Activated naive CD4-positive, alpha-beta T cell treated with anti-CD3 and anti-CD28 coated beads for 36 hours (primary cell): ENCODE results near the gene NRP1. TPM values are rescaled to one million over a fixed set of nuclear protein-coding genes. Genes with fewer than 3 reads are reported as not detected.

Experiments
- CTCF ChIA-PET: fragments of 350-600 bp; sonication (Branson Sonifier 250); formaldehyde crosslinking; loops from one replicate; lab custom pipeline; 2021; ENCODE audit warnings: antibody characterized with exemption; lab: Charles Lee
- DNase-seq: peaks from one replicate; pipeline ENCODE4 v3.0.0-alpha.2; 2020
- H3K27ac Mint-ChIP-seq: one replicate; pipeline ENCODE4 v1.8.0; 2021; ENCODE audit warnings: mild to moderate bottlenecking, mixed read lengths
- H3K27me3 Mint-ChIP-seq: one replicate; pipeline ENCODE4 v1.8.0; 2021; ENCODE audit warnings: low read depth, mixed read lengths
- H3K36me3 Mint-ChIP-seq: one replicate; pipeline ENCODE4 v1.8.0; 2021; ENCODE audit warnings: low read depth, mixed read lengths
- H3K4me1 Mint-ChIP-seq: one replicate; pipeline ENCODE4 v1.8.0; 2021; ENCODE audit warnings: low read depth, mixed read lengths
- H3K4me3 Mint-ChIP-seq: one replicate; pipeline ENCODE4 v1.8.0; 2021; ENCODE audit warnings: mild to moderate bottlenecking, moderate library complexity, mixed read lengths
- H3K9me3 Mint-ChIP-seq: one replicate; pipeline ENCODE4 v1.8.0; 2021; ENCODE audit warnings: mixed read lengths
- intact Hi-C: fragments of 100-400 bp; cut with micrococcal nuclease; formaldehyde crosslinking; loops from one replicate; pipeline ENCODE4 v1.15.1; 2023
- total RNA-seq, 2 experiments: library from RNA; stranded (reverse); gene quantifications; one replicate each; pipeline ENCODE4 v1.2.3, GENCODE V29; 2021

Gene NRP1
- total RNA-seq, 2 experiments from 2014 or later = 0.10 TPM; not detected in 1

DNA sequence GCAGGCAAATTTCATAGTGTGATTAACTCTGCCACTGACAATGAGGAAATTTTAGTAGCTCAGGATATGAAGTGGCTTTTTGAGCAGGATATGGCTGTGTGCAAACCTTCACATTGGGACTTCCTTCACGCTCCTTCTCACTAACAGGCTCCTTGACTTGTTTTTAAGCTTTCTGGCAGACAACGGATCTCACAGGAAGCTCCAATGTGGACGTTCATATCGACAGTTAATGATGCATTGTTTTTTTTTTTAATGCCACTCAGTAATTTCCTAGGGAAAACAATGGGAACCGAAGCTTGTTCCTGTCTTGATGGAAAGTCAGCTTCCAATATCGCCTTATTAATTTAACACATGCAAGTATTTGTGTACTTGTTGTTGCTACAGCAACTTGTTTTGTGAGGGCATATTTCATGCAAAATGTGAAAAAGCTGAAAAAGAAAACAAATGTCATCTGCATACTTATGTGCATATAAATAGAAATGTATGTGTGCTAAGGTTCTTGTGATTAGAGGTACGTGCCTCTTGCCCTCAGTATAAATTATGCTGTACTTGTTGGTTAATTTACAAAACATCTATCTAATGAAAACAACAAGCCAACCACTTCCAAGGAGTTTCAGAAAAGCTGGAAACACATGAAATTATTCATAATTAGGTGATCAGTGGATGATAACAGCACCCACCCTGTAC, 84.7 kb downstream of the NRP1 start:
- CTCF ChIA-PET = interaction anchor here (0.6 to 2.3 kb wide), 6 partner anchors 56 to 395 kb away, joined by 3 to 6 read pairs (median 3); no protein-coding TSS in a partner anchor
- intact Hi-C loops = loop anchor here (5.0 to 10.0 kb wide), 5 partner anchors 243 to 1947 kb away; no protein-coding TSS in a partner anchor

DNA sequence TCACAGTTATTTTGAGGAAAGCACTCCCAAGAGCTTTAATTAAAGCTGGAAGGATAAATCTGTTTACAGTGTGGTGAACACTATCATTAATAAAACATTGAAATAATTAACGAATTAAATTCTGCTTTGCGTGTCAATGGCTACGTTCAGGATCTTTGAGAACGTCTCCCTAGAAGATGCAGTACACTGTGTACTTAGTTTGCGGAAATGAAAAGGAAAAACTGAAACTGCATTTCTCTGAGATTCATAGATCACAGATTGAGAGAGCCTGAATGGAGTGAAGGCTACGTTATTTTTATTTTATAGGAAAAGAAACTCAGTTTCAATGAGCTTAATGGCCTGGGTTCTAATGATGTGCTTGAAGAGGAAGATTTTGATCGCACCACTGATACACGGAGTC, 85.3 kb downstream of the NRP1 start:
- H3K36me3 Mint-ChIP-seq = no peaks in the 10 kb centered on the region
- H3K9me3 Mint-ChIP-seq = peaks cover 3% of the 10 kb centered on the region
- no peaks in the 10 kb centered on the region for H3K27me3 Mint-ChIP-seq
- intact Hi-C loops = loop anchor here (5.0 kb wide), 1 partner anchor 1948 kb away; no protein-coding TSS in a partner anchor
- H3K4me3 Mint-ChIP-seq = no peak overlapping the region
- no peak overlapping the region for H3K27ac Mint-ChIP-seq
- DNase-seq = no peak
- peaks cover 75% of the 10 kb centered on the region for H3K4me1 Mint-ChIP-seq
- CTCF ChIA-PET = interaction anchor here (0.6 to 2.3 kb wide), 4 partner anchors 56 to 116 kb away, joined by 3 to 6 read pairs (median 3); no protein-coding TSS in a partner anchor

More for the DNA sequence above, 84.7 kb downstream of the NRP1 start:
- DNase-seq = no peak
- H3K27ac Mint-ChIP-seq = no peak overlapping the region
- peaks cover 72% of the 10 kb centered on the region for H3K4me1 Mint-ChIP-seq
- H3K36me3 Mint-ChIP-seq = no peaks in the 10 kb centered on the region
- H3K4me3 Mint-ChIP-seq = no peak overlapping the region
- no peaks in the 10 kb centered on the region for H3K27me3 Mint-ChIP-seq
- H3K9me3 Mint-ChIP-seq = peaks cover 3% of the 10 kb centered on the region

DNA sequence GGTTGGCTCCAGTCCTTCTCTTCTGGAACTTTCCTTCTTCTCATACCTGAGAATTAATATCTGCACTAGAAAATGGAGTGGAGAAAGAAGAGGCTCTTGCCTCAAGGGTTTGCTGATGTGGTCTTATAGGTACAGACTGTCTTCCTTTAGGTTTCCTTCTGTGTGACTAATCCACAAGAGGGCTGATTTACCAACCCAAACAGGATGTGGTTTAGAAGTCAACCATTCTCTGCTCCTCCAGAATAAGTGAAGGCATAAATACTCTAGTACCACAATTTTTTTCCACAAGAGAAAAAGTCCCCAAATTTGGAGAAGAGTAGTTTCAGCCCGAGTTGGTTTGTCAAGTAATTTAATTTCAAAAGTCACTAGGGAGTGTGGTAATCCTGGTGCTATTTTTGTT, 85.8 kb downstream of the NRP1 start:
- Mint-ChIP-seq H3K4me1 (peaks cover 75% of the 10 kb centered on the region), H3K4me3 (no peak overlapping the region), H3K27ac (no peak overlapping the region), H3K9me3 (peaks cover 3% of the 10 kb centered on the region), H3K36me3 (no peaks in the 10 kb centered on the region), H3K27me3 (no peaks in the 10 kb centered on the region)
- intact Hi-C loops = loop anchor here (1.0 to 5.0 kb wide), 4 partner anchors 17 to 1949 kb away; no protein-coding TSS in a partner anchor
- CTCF ChIA-PET = interaction anchor here (1.2 kb wide), 1 partner anchor 96 kb away, joined by 3 read pairs; no protein-coding TSS in a partner anchor
- DNase-seq = peak; percentile 49

- peaks cover 3% of the 10 kb centered on the region for H3K9me3 Mint-ChIP-seq
Observed at GRCh38 chr10:33247221-33247922, 87.1 kb downstream of the NRP1 start.

DNA sequence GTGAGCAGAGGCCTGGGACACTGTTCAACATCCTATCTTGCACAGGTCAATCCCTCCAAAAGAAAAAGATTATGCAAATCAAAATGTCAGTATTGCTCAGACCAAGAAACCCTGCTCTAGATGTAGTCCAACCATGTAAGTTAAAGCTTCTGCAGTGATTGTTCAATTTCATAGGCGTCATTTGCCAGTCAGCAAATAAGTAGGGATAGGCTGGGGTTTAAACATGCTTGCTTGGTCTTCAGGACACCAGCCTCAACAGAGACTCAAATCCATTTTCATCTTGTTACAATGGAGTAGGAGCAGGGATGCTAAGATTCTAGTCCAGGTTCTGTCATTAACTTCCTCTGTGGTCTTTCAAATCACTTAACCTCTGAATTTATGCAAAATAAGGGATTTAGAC, 89.1 kb downstream of the NRP1 start:
- Mint-ChIP-seq H3K27ac (no peak overlapping the region), H3K4me3 (no peak overlapping the region), H3K27me3 (no peaks in the 10 kb centered on the region), H3K4me1 (peaks cover 51% of the 10 kb centered on the region), H3K9me3 (no peaks in the 10 kb centered on the region), H3K36me3 (no peaks in the 10 kb centered on the region)
- CTCF ChIA-PET = interaction anchor here (2.5 kb wide), 1 partner anchor 52 kb away, joined by 10 read pairs; no protein-coding TSS in a partner anchor
- no peak for DNase-seq
- intact Hi-C loops = loop anchor here (5.0 kb wide), 1 partner anchor 1952 kb away; no protein-coding TSS in a partner anchor

More at GRCh38 chr10:33247221-33247922, 87.1 kb downstream of the NRP1 start:
- Mint-ChIP-seq H3K27me3 (no peaks in the 10 kb centered on the region), H3K4me1 (peaks cover 63% of the 10 kb centered on the region), H3K4me3 (no peak overlapping the region), H3K27ac (no peak overlapping the region), H3K36me3 (no peaks in the 10 kb centered on the region)
- CTCF ChIA-PET = interaction anchor here (2.5 kb wide), 1 partner anchor 54 kb away, joined by 10 read pairs; no protein-coding TSS in a partner anchor
- DNase-seq = no peak
- intact Hi-C loops = loop anchor here (5.0 kb wide), 1 partner anchor 1950 kb away; no protein-coding TSS in a partner anchor

DNA sequence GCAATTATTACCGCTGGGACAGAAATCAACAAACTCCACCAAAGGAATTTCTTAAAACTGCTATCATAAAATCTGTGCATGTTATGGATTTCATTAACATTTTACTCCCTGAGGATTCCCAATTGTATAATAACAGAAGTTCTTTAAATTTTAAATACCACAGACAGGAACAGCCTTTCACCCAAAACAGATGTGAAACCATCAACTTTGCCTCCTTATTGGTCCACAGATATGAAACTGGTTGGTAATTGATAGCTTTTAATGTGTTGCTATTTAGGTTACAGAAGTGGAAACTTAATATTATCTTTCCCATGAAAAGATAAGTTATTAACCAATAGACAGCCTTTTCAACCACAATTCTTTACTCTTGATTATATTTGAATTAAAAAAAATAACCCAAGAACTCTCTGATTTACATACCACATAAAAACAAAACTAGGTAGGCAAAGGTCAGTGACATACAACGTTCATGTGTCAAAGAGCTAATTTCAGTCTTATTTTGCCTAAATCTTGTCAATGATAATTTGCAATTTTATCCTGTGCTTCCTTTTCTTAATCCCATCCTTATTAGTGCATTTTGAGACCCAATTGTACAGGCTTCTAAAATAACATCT, 90.0 kb downstream of the NRP1 start:
- intact Hi-C loops = no loop called here
- Mint-ChIP-seq H3K27ac (no peak overlapping the region), H3K4me1 (peaks cover 43% of the 10 kb centered on the region), H3K27me3 (no peaks in the 10 kb centered on the region), H3K9me3 (no peaks in the 10 kb centered on the region), H3K4me3 (no peak overlapping the region), H3K36me3 (no peaks in the 10 kb centered on the region)
- CTCF ChIA-PET = interaction anchor here (0.5 to 2.5 kb wide), 2 partner anchors 51 to 1386 kb away, joined by 3 to 10 read pairs; no protein-coding TSS in a partner anchor
- no peak for DNase-seq

GRCh38 chr10:33243703-33244102, 90.8 kb downstream of the NRP1 start:
- H3K27ac Mint-ChIP-seq = no peak overlapping the region
- DNase-seq = no peak
- intact Hi-C loops = no loop called here
- CTCF ChIA-PET = no interaction called here
- no peaks in the 10 kb centered on the region for H3K9me3 Mint-ChIP-seq
- H3K4me3 Mint-ChIP-seq = no peak overlapping the region
- no peaks in the 10 kb centered on the region for H3K27me3 Mint-ChIP-seq
- H3K4me1 Mint-ChIP-seq = peaks cover 36% of the 10 kb centered on the region
- H3K36me3 Mint-ChIP-seq = no peaks in the 10 kb centered on the region

- H3K4me1 Mint-ChIP-seq = peaks cover 28% of the 10 kb centered on the region
- no peak overlapping the region for H3K27ac Mint-ChIP-seq
- no peaks in the 10 kb centered on the region for H3K9me3 Mint-ChIP-seq
- H3K4me3 Mint-ChIP-seq = no peak overlapping the region
- H3K36me3 Mint-ChIP-seq = no peaks in the 10 kb centered on the region
- intact Hi-C loops = no loop called here
- CTCF ChIA-PET = no interaction called here
- DNase-seq = no peak
- H3K27me3 Mint-ChIP-seq = no peaks in the 10 kb centered on the region
Observed at GRCh38 chr10:33242931-33243330, 91.5 kb downstream of the NRP1 start.

DNA sequence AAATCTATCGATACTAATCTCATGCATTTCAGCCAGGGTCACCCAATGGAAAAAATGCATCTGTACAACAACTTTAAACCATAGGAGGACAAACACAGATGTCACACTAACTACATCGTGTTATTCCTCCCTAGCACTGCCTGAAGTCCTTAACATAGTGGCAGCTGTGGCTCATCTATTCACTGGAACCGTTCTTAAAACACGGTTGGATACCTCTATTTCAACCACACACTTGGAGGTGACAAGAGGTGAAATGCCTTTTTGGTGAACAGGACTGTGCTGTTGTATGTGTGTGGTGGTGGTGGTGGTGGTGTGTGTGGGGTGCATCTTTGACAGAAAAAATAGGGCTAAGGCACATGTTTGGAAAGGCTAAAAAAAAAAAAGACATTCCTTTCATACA, 93.1 kb downstream of the NRP1 start:
- no peak overlapping the region for H3K27ac Mint-ChIP-seq
- H3K4me3 Mint-ChIP-seq = no peak overlapping the region
- H3K36me3 Mint-ChIP-seq = no peaks in the 10 kb centered on the region
- no peaks in the 10 kb centered on the region for H3K9me3 Mint-ChIP-seq
- intact Hi-C loops = no loop called here
- no peak for DNase-seq
- CTCF ChIA-PET = no interaction called here
- H3K27me3 Mint-ChIP-seq = no peaks in the 10 kb centered on the region
- peaks cover 15% of the 10 kb centered on the region for H3K4me1 Mint-ChIP-seq

DNA sequence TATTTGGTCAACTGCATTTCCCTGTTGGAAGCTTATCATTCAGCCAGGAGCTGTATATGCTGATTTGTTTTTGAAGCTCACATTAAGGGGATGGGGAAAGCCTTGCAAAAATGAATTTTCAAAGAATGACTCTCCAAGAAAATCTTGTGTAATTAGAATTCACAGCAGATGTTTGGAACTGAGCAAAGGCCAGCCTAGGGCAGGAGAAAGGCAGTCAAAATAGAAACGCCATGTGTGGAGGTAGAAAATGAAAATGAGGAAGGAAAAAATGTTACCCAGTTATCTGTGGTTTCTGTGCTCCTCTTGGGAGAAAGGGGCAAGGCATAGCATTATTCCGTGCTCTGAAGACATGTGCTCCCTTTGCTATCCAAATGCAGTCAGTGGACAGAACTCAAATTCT, 93.5 kb downstream of the NRP1 start:
- no peaks in the 10 kb centered on the region for H3K9me3 Mint-ChIP-seq
- no peaks in the 10 kb centered on the region for H3K36me3 Mint-ChIP-seq
- H3K27me3 Mint-ChIP-seq = no peaks in the 10 kb centered on the region
- DNase-seq = no peak
- peaks cover 13% of the 10 kb centered on the region for H3K4me1 Mint-ChIP-seq
- CTCF ChIA-PET = no interaction called here
- H3K27ac Mint-ChIP-seq = no peak overlapping the region
- intact Hi-C loops = no loop called here
- H3K4me3 Mint-ChIP-seq = no peak overlapping the region

DNA sequence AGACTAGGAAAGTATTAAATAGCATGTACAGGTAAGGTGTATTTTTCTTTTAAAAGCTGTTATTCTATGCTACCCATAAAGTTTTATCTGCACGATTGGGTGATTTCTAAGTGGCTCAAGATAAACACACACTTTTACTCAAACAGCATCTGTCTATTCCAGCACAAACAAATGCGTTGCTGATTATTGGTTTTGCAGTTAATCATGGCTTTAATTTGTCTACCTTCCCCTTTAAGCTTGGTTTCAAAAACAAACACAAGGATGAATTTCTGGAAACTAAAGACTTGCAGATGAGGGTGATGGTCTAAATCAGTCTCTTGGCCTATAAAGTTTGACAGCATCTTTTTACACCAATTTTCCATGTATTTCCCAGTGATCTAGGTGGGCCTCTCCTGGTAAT, 94.2 kb downstream of the NRP1 start:
- intact Hi-C loops = no loop called here
- no peak for DNase-seq
- H3K4me1 Mint-ChIP-seq = peaks cover 9% of the 10 kb centered on the region
- no peak overlapping the region for H3K4me3 Mint-ChIP-seq
- H3K27ac Mint-ChIP-seq = no peak overlapping the region
- no peaks in the 10 kb centered on the region for H3K9me3 Mint-ChIP-seq
- no peaks in the 10 kb centered on the region for H3K36me3 Mint-ChIP-seq
- CTCF ChIA-PET = no interaction called here
- no peaks in the 10 kb centered on the region for H3K27me3 Mint-ChIP-seq

- H3K27me3 Mint-ChIP-seq = no peaks in the 10 kb centered on the region
- H3K27ac Mint-ChIP-seq = no peak overlapping the region
- intact Hi-C loops = no loop called here
- H3K4me3 Mint-ChIP-seq = no peak overlapping the region
- DNase-seq = no peak
- CTCF ChIA-PET = interaction anchor here (1.6 kb wide), 1 partner anchor 24 kb away, joined by 5 read pairs; no protein-coding TSS in a partner anchor
- H3K4me1 Mint-ChIP-seq = peaks cover 2% of the 10 kb centered on the region
- no peaks in the 10 kb centered on the region for H3K9me3 Mint-ChIP-seq
- H3K36me3 Mint-ChIP-seq = no peaks in the 10 kb centered on the region
Observed at GRCh38 chr10:33239257-33239656, 95.2 kb downstream of the NRP1 start.
